ENCODE measurements around the gene NDFIP2.

The NDFIP2 gene, protein sequence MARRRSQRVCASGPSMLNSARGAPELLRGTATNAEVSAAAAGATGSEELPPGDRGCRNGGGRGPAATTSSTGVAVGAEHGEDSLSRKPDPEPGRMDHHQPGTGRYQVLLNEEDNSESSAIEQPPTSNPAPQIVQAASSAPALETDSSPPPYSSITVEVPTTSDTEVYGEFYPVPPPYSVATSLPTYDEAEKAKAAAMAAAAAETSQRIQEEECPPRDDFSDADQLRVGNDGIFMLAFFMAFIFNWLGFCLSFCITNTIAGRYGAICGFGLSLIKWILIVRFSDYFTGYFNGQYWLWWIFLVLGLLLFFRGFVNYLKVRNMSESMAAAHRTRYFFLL

DNA sequence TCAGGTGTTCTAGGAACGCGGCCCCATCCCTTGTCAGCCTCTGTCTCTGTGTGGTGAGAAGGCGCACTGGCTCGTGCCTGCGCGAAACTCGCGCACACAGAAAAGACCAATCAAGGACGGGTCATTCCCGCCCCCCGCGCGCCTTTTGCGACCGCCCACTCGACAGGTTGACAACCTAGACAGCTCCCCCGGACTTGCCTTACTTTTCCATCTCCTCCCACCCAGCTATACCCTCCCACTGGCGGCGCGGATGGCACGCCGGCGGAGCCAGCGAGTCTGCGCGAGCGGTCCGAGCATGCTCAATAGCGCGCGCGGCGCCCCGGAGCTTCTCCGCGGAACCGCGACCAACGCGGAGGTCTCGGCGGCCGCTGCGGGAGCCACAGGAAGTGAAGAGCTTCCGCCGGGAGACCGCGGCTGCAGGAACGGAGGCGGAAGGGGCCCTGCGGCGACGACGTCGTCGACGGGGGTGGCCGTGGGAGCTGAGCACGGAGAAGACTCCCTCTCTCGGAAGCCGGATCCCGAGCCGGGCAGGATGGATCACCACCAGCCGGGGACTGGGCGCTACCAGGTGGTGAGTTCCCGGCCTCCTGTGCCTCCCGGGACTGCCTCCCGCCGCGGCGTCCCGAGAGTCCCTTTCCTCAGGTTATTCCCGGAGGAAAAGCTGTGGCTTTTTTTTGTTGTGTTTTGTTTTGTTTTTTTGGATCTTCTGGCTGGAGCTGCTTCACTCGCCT lies at the start of gene NDFIP2:
Gene NDFIP2 (plus strand): TSS at position 202 of the 731 bp plus-strand sequence. CDS start 49 bp downstream, at position 251.
- peak; percentile 50 for DNase-seq

DNA sequence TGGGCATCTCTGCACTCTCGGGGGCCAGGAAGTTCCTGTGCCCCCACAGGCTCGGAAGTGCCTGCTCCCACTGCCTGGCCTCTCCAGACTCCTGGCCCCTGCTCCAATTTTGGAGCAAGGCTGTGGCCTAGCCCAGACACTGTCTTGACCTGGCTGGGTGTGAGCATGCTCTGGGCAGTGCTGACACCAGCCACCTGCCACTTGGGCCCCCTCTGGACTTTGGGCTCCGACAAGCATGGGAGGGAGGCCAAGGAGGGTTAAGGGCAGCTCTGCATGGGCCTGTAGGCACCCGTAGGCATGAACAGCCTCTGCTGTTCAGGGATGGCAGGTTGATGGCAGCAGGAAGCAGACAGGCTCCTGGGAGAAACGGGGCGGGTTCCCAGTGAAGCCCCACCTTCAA lies 48.9 kb upstream of the NDFIP2 start:
- DNase-seq = no peak

DNA sequence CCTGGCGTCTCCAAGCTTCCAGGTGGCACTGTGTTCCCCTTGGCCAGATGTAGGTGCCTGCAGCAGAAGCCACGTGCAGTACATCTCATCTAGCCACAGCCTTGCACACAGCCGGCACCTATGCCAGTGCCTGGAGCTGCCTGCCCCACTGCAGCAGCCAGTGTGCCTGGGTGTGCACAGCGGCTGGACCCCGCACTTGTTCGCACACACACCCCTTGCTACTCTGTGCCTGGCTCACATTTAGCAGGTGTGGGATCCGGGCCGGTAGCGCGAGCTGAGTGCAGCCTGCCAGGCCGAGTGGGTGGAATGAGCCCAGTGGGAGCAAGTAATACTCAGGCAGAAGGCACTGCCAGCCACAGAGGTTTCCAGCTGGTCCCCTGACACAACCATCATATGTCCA lies 48.0 kb upstream of the NDFIP2 start:
- no peak for DNase-seq

DNA sequence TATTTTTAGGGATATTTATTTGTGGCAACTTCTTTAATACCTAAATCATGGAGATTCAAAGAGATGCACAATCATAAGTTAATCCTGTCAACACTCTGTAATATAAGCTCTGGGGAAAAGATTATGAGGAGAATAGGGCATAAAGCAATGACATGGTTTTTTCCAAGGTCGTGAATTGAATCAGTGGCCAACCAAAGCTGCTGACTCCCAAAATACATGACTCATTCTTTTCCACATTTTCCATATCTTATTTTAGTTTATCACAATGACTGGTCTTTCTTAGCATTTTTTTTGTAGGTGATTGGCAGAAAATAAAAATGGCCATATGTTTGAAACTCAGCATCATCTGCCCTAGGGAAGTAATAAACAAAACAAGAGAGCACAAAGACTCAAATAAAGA lies 46.4 kb upstream of the NDFIP2 start:
- DNase-seq = no peak

DNA sequence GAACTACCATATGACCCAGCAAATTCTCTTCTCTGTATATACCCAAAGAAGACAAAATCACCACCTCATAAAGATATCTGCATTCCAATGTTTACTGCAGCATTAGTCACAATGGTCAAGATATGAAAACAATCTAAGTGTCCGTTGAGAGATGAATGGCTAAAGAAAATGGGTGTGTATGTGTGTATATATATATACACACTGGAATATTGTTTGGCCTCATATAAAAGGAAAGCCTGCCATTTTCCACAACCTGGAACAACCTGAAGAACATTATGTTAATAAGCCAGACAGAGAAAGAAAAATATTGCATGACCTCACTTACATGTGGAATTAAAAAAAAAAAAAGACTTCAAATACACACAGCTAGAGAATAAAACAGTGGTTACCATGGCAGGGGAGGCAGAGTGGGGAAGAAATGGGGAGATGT lies 45.4 kb upstream of the NDFIP2 start:
- no peak for DNase-seq

DNA sequence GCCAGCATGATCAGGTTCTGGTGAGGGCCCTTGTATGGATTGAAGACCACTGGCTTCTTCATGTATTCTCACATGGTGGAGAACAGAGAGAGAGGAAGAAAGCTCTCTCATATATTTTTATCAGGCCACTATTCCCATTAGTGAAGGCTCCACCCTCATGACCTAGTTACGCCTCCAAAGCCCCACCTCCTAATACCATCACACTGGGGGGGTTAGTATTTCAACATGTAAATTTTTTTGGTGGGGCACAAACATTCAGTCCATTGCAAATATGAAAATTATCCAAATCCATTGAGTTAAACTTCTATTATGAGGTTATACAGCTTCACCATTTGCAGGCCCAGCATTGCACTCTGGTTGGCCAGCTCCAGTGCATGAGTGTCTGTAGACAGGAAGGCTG lies 41.7 kb upstream of the NDFIP2 start:
- DNase-seq = no peak

DNA sequence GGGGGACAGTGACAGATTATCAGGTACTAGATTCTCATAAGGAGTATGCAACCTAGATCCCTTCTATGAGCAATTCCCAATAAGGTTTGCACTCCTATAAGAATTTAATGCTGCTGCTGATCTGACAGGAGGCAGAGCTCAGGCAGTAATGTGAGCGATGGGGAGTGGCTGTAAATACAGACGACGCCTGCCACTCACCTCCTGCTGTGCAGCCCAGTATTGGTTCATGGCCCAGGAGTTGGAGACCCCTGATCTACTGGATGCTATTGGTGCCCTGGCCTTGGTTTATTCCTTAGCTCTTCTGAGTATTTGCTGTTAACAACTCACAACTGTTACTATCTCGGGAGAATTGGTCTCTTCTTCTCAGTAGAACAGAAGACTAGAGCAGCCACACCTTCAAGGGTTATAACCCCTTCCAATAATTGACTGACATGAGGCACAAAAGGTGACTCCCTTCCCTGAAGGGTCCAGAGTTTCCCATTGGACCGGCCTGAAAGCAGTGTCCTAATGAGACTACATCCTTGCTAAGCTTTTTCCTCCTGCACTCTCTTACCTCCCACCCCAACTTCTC lies 39.9 kb upstream of the NDFIP2 start:
- DNase-seq = no peak

DNA sequence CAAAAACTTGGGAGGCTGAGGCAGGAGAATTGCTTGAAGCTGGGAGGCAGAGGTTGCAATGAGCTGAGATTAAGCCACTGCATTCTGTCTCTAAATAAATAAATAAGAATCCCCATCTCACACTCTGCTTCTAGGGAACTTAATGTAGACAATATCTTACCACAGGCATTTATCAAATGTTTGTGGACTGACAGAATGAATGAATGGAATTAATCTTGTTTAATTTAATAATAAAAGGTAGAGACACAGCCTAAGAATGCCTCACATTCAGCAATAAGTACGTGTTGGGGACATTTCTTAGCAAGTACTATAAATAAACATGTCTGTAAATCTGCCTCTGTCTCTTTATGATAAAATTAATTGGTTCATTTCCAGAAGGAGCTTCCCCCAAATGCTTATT lies 38.7 kb upstream of the NDFIP2 start:
- DNase-seq = no peak

DNA sequence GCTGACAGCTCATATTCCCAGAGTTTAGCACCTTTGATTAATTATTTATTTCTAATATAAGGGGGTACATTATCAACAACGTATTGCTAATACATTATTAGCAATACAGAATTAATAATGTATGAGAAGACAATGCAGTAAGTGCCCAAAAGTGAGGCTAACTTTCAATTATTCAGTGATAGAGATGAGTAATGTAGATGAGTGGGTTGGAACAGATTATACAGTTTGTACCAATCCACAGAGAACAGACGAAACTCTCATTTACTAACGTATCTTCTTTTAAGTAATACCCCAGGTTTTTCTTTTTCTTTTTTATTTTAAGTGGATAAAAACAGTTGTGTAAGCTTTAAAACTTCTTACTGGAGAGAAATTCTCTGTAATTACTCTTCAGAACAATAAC lies 38.2 kb upstream of the NDFIP2 start:
- no peak for DNase-seq

DNA sequence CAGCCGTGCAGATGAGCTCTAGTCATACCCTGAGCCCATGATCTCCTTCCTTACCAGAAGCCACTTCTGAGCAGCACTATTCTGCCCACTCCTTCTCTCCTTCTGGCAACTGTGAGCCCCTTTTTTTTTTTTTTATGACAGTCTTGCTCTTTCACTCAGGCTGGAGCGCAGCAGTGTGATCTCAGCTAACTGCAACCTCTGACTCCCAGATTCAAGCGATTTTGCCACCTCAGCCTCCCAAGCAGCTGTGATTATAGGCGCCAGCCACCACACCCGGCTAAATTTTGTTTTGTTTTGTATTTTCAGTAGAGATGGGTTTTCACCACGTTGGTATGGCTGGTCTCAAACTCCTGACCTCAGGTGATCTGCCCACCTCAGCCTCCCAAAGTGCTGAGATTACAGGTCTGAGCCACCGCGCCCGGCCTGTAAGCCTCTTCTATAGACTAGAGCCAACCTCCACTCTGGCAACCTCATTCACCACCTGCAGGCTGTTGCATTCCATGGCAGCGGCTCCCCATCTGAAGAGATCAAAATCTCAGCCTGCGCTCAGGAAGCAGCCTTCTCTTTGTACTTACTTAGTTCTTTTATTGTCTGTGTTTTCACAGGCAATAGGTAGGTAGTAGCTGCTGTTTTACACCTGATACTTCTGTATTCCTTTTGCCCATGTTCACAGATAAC lies 34.8 kb upstream of the NDFIP2 start:
- DNase-seq = no peak

DNA sequence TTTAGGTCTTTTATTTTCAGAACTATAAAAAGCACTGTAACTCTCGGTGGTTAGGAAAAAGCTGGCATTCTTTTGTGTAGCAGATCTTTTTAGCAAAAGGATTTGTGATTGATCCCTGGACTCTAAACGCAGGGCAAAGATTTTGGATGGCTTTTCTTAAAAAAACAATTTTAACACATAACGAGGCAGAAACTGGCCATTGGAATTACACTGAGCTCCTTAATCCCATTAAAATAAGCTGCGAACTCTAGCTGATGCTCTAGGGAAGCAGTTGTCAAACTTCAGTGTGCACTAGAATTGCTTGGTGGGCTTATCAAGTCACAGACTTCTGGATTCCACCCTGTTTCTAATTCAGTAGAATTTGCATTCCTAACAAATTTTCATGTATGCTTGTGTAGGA lies 33.8 kb upstream of the NDFIP2 start:
- no peak for DNase-seq

DNA sequence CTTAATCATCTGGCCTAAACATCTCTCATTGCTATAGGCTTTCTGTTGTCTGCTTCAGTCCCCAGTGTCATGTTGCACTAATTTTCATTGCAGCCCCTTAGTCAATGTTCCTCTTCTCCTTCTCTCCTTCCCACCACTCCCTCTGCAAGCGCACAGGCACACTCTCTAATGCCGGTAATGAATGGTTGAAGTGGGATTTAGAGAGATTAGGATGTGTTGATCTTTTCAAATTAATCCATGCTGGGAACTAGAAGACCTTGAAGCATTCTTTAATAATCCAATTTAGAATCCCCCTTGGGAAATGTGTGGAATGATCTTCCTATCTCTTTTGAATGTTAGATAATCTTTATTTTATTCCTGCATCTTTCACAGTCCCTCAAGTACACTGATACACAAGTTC lies 33.2 kb upstream of the NDFIP2 start:
- no peak for DNase-seq

DNA sequence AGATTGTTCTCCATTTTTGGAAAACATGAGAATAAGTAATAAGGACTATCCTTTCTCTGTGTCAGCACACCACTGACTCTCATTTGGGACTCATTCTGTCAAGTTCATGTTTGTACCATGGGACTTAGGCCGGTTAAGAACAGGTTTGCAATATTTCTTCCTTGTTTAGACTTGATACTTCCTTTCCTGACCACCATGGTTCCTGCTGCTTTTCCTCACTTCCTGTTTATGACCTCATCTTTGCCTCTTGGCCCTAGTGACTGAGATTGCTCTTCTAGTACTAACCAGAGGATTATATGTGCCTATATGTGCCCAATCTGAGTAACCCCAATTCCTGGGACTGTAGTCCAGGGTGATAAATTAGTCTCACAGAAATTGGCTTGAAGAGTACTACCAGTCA lies 32.5 kb upstream of the NDFIP2 start:
- DNase-seq = no peak

DNA sequence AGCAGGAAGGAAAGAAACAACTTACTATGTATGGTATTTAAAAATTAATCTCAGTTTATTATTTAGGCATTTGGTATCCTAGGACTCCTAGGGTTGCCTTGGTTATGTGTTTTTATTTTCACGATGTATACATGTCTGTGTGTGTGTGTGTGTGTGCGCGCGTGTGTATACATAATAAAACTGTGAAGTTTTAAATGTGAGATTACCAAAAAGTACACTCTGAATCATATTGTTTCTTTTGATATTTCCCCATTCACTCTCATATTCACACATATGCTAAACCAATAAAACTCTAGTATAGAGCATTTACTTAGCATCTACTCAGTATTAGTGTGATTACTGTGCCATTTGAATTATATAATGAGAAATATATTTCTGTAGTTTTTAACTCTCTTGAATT lies 30.8 kb upstream of the NDFIP2 start:
- DNase-seq = no peak

DNA sequence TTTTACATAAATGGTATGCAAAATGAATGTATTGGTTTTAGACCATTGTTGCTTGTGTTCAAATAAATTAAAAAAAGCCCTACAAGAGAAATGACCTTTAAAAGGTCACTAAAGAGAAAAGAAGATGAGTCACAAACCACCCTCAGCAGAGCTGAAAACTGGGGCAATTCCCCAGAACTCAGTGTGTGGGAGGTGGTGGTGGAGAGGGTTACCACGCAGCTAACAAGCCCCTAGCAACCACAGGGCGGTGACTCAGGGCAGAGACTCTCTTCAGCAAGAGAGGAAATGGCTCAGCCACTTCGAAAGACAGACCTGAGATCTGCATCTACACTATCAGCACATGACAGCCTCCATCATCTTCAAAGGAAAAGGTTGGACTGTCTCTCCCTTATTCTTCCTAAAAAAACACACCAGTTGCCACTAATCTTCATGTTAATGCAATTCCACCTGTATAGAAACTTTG lies 29.4 kb upstream of the NDFIP2 start:
- peak; percentile 79 for DNase-seq

DNA sequence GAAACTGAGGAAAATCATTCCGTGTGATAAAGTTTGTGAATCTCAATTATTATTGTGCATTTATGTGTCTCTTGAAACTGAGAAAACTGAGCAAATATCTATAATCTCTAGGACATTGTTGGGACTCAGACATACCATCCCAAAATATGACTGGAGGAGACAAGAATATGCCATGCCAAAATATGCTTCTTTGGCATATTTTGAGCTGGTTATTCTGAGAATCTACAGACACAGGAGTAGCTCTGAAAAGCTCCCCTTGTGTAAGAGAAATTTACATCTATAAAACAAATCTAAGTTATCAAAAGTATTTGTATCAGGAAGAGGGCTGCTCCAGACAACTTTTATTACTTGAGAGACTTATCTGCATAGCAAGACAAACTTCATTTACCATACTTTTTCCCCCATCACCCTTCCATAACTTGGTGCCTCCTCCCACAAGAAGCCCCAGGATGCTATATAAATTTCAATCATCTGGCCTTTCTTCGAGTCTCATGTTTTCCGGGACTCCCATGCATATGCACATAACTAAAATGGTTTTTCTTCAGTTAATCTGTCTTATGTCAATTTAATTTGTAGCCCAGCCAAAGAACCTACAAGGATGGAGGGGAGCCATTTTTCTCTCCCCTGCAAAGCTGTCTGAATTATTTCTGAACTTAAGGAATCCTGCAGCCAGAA lies 28.6 kb upstream of the NDFIP2 start:
- DNase-seq = no peak

DNA sequence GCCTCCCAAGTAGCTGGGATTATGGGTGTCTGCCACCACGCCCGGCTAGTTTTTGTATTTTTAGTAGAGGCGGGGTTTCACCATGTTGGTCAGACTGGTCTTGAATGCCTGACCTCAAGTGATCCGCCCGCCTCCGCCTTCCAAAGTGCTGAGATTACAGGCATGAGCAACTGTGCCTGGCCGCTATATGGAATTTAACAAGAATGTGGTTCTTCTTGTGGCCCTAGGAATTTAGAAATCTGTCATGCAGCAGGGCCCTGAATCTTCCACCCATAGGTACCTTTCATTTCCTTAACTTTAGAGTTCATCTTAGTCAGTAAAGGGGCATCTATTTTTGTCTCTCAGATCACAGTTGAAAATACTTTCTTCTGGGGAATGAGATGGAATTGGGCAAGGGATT lies 25.6 kb upstream of the NDFIP2 start:
- DNase-seq = no peak

DNA sequence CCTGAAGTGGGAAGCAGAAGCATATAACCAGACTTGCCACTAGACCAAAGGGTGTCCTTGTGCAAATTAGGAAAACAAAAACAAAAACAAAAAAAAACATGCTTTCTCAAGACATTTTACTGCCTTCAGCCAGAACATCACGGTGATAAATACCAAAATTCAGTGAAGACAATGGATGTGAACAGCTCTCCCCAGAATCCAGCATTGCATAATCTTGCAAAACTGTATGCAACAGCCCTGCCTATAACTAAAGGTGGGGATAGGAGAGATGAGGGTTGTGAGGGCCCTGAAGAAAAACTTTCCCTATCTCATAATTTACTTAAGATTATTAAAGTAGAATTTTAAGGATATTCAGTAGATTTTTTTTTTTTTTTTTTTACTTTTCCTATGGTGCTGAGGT lies 24.9 kb upstream of the NDFIP2 start:
- DNase-seq = no peak

DNA sequence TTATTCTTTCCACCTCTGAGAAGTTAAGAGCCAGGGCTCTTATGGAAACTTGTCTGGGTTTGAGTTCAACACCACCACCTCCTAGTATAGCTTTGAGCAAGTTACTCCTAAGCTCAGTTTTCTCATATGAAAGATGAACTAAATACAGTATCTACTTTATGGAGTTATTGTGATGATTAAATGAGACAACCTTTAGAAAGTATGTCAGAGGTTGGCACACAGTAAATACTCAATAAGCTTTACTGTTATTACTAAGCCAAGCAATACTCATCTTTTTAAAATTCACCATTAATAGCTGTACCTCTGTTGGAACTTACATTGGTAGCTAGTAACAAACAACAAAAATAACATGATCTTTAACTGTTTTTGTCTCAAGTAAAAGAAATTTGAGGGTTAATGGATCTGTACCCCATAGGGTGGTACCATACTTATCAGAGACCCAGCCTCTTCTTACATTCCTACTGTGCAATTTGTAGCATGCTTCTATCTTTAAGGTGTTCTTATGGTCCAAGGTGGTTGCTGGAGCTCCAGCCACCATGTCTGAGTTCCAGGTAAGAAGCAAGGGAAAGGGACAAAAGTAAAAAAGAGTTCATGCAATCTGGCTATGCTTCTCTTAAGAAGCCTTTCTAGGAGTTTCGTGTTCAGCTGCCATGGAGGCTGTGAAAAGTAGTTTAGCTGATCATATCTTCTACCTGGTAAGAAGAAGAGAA lies 24.1 kb upstream of the NDFIP2 start:
- DNase-seq = no peak

DNA sequence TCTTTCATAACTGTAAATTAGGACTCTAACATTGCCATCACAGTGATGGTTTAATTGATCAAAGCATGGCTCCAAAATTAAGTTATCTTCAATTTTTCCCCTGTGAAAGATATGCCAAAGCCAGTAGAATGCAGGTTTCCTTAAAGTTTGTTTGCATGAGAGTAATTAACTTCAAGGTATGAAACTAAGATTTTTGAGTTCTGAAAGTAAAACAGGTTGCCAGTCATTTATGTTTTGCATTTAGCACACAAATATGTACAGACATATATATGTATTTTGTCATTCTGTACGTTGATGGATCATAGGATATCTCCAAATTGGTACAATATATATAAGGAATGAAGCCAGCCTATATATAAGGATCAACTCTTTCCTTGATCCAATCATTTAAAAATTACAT lies 23.6 kb upstream of the NDFIP2 start:
- DNase-seq = no peak

DNA sequence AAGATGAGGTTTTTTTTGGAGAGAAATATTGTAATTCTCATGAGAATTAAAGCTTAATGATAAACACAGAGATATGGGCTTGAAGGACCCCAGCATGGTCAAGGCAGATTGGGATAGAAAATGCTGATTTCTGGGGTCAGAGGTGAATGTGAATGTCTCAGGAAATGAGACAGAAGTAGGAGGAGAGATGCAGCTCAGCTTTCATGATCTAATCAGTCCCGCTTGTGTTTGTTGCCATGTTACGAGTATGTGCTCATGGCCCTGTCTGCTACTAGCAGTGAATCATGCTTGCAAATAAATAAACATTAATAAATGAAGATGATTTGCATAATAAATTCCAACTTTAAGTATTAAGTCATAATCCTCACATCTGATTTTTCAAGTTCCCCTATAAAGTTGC lies 23.0 kb upstream of the NDFIP2 start:
- DNase-seq = no peak

DNA sequence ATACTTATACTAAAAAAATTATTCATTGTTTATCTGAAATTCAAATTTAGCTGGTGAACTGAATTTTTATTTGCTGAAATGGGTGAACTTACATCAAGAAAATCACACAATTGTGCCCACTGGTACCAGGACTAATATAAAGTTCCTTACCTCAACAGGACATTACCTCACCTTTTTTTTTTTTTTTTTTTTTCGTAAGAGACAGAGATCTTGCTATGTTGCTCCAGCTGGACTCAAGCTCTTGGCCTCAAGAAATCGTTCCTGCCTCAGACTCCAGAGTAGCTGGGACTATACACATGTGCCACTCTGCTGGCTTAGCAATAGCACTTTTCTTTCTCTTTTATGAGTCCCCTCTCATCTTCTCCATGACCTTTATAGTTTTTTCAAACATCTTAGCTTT lies 22.5 kb upstream of the NDFIP2 start:
- DNase-seq = no peak
